ENCODE measurements around the gene MEGF10.
"Not testable (repeated sequence)": the region's sequence is repeated elsewhere in the genome, so short reads cannot be mapped to it uniquely, and the experiment has no call there.

The MEGF10 gene

DNA sequence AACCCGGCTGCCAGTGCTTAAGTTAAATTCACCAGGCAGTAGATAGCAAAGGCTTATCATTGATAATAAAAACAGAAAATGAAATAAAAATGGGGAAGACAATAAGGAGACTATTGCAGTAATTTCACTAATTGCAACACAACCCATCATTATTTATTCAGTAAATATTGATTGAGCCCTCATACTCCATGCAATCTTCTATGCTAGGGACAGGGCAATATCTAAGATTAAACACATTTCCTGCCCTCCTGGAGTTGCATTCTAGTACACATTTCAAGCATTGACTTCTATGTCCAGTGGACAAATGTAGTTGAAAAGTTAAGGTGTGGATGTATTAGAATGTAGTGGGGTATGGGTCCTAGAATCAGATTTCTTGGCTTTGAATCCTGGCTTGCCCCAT lies 12.8 kb downstream of the MEGF10 start:
- H3K36me3 ChIP-seq (ENCODE audit: control insufficient read depth, insufficient read depth, low read length), result no peaks in the 10 kb centered on the region
- no peak overlapping the region for H3K4me3 ChIP-seq (replicated peaks; ENCODE audit: low read depth, low read length)
- DNase-seq (ENCODE audit: extremely low read depth, insufficient read length), result no peak
- TF ChIP-seq, protein P1, sequence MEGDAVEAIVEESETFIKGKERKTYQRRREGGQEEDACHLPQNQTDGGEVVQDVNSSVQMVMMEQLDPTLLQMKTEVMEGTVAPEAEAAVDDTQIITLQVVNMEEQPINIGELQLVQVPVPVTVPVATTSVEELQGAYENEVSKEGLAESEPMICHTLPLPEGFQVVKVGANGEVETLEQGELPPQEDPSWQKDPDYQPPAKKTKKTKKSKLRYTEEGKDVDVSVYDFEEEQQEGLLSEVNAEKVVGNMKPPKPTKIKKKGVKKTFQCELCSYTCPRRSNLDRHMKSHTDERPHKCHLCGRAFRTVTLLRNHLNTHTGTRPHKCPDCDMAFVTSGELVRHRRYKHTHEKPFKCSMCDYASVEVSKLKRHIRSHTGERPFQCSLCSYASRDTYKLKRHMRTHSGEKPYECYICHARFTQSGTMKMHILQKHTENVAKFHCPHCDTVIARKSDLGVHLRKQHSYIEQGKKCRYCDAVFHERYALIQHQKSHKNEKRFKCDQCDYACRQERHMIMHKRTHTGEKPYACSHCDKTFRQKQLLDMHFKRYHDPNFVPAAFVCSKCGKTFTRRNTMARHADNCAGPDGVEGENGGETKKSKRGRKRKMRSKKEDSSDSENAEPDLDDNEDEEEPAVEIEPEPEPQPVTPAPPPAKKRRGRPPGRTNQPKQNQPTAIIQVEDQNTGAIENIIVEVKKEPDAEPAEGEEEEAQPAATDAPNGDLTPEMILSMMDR (IDR thresholded peaks at IDR 0.05; ENCODE audit: insufficient read depth, low read length, poor library complexity, severe bottlenecking), result no peak
- no peaks in the 10 kb centered on the region; the same call in none of the 2 replicates for H3K27me3 ChIP-seq (replicated peaks; ENCODE audit: control insufficient read depth, insufficient read depth, low read length)

DNA sequence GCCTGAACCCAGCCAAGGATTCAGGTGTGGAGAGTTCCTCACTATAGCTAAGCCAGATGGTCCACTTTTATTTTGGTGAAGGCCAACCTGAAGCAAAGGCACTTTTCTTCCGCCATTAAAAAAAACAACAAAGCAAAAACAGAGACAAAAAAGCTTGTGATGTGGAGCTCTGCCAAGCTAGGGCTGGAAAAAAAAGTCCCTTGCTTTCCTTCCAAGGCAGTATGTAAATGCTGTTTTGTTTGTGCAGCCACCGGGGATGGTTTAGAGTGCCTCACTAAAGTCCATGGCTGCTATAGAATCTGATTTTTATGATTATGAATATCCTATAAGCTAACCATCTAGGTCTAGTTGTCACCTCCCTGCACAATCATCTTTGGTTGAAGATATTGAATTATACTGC lies 14.9 kb downstream of the MEGF10 start:
- H3K27me3 ChIP-seq (replicated peaks; ENCODE audit: control insufficient read depth, insufficient read depth, low read length), result no peaks in the 10 kb centered on the region; the same call in 1 of the 2 replicates
- H3K4me3 ChIP-seq (replicated peaks; ENCODE audit: low read depth, low read length), result no peak overlapping the region
- H3K36me3 ChIP-seq (ENCODE audit: control insufficient read depth, insufficient read depth, low read length), result no peaks in the 10 kb centered on the region
- DNase-seq (ENCODE audit: extremely low read depth, insufficient read length), result no peak
- TF ChIP-seq, protein P1 (IDR thresholded peaks at IDR 0.05; ENCODE audit: insufficient read depth, low read length, poor library complexity, severe bottlenecking), result no peak

DNA sequence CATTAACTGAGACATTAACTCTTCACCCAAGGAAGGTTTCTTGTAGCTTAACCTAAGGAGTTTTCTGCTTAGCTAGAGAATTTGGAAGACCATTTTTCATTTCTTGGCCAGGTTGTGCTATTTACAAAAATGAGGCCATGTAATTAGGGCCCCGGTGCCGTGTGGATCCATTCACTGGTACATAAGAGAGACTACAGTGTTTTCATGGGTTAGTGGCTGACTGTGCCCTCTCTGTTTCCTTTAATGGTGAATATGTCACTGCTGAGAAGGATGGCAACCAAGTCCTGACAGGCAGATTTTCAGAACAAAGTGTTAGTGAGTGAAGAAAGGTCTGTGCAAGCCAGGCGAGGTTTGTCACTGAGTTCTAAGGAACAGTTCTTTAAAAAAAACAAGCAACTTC lies 15.4 kb downstream of the MEGF10 start:
- Histone ChIP-seq H3K27me3 (replicated peaks; ENCODE audit: control insufficient read depth, insufficient read depth, low read length) (no peaks in the 10 kb centered on the region; the same call in 1 of the 2 replicates), H3K4me3 (replicated peaks; ENCODE audit: low read depth, low read length) (no peak overlapping the region), H3K36me3 (ENCODE audit: control insufficient read depth, insufficient read depth, low read length) (no peaks in the 10 kb centered on the region)
- DNase-seq (ENCODE audit: extremely low read depth, insufficient read length), result no peak
- TF ChIP-seq, protein P1 (IDR thresholded peaks at IDR 0.05; ENCODE audit: insufficient read depth, low read length, poor library complexity, severe bottlenecking), result no peak

DNA sequence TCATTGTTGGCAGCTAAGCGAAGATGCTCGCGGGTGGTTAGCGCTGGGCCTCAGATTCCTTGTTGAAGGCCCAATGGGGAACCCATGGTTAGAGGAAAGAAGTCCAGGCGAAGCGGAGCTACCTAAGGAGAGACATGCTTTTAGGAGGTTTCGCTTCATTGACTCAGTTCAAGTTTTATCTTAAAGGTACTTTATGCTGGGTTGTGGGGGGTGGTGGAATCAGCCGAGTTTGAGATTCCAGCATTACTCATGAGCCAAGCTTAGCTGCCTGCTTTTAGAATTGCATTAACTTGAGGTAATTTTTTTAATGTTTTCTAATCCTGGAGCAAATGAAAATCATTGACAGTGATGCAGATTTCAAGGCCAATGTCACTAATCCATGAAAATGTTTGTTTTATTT lies 16.1 kb downstream of the MEGF10 start:
- Histone ChIP-seq H3K36me3 (ENCODE audit: control insufficient read depth, insufficient read depth, low read length) (no peaks in the 10 kb centered on the region), H3K27me3 (replicated peaks; ENCODE audit: control insufficient read depth, insufficient read depth, low read length) (no peaks in the 10 kb centered on the region), H3K4me3 (replicated peaks; ENCODE audit: low read depth, low read length) (no peak overlapping the region)
- DNase-seq (ENCODE audit: extremely low read depth, insufficient read length), result no peak
- TF ChIP-seq, protein P1 (IDR thresholded peaks at IDR 0.05; ENCODE audit: insufficient read depth, low read length, poor library complexity, severe bottlenecking), result no peak

DNA sequence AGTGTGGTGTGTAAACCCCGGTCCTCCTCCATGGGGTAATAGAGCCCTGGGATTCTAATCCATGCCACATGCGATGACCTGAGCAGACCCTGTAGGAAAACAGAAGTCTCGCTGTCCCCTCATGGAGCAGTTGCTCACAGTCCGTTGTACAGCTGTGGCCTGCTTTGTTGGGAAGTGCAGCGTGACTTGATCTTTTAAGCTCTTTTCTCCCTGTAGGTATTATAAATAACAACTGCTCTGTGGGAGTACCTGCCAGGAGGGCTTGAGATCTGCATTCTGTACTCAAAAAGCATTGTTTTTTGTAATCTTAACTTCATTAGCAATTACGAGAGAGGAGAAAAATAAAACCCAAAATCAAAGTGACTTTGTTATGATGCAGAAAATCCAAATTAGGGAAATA lies 17.3 kb downstream of the MEGF10 start:
- H3K36me3 ChIP-seq (ENCODE audit: control insufficient read depth, insufficient read depth, low read length), result no peaks in the 10 kb centered on the region
- H3K4me3 ChIP-seq (replicated peaks; ENCODE audit: low read depth, low read length), result no peak overlapping the region
- no peak for DNase-seq (ENCODE audit: extremely low read depth, insufficient read length)
- no peaks in the 10 kb centered on the region for H3K27me3 ChIP-seq (replicated peaks; ENCODE audit: control insufficient read depth, insufficient read depth, low read length)
- TF ChIP-seq, protein P1 (IDR thresholded peaks at IDR 0.05; ENCODE audit: insufficient read depth, low read length, poor library complexity, severe bottlenecking), result no peak

DNA sequence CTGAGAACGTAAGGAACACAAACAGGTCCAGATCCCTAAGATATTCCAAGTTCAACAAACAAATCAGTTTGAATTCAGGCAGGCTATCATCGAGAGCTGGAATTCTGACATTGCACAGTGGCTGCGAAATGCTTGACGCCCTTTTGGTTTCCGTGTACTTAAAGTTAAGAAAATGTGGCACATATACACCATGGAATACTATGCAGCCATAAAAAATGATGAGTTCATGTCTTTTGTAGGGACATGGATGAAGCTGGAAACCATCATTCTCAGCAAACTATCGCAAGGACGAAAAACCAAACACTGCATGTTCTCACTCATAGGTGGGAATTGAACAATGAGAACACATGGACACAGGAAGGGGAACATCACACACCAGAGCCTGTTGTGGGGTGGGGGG lies 17.7 kb downstream of the MEGF10 start:
- H3K4me3 ChIP-seq (replicated peaks; ENCODE audit: low read depth, low read length); H3K36me3 ChIP-seq (ENCODE audit: control insufficient read depth, insufficient read depth, low read length); H3K27me3 ChIP-seq (replicated peaks; ENCODE audit: control insufficient read depth, insufficient read depth, low read length); DNase-seq (ENCODE audit: extremely low read depth, insufficient read length): not testable (repeated sequence)

Measured in GM06990 (cell line).